Prostate gland (tissue), 2 donors: ENCODE measurements around the gene BCL6.

Experiments used
- POLR2A ChIP-seq: fragments of 450-650 bp; IDR thresholded peaks from one replicate; pipeline ENCODE4 v1.6.1; 2016; ENCODE audit warnings: antibody characterized with exemption, mild to moderate bottlenecking
- POLR2AphosphoS5 ChIP-seq: sonication (generic); formaldehyde crosslinking; IDR thresholded peaks from one replicate; pipeline ENCODE4 v1.6.1; 2017; ENCODE audit warnings: antibody characterized with exemption
- TF ChIP-seq, protein P1 (sequence below), 4 experiments: fragments of 200-600 bp in 2 of 4; fragments of 450-650 bp in 2 of 4; sonication (generic) in 2 of 4; IDR thresholded peaks; 1 replicate in 3 of 4; 2 replicates in 1 of 4; pipeline ENCODE4 v1.5.1; 2016 to 2019; ENCODE audit warnings: antibody characterized with exemption in 4 of 4, mild to moderate bottlenecking in 2 of 4, moderate library complexity in 2 of 4

DNA sequence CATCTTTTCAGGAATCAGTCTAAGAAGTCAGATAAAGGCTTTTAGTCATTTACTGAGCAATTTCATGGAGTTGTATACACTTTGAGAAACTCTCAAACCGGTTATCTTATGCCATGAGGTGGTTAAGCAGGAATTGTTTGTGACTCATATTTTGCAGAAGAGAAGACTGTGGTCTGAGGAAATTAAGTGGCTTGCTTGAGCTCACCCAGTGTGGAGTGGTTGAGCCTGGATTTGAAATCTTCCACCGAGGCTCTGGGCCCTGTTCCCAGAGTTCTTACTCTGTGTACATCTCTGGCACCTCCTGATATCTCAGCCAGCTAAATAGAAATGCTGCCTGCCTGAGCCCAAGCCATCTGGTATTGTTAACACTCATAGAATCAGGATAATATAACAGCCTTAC, 37.8 kb upstream of the BCL6 start:
- TF ChIP-seq POLR2A (no peak), POLR2AphosphoS5 (peak; percentile 29)
- TF ChIP-seq, protein P1, sequence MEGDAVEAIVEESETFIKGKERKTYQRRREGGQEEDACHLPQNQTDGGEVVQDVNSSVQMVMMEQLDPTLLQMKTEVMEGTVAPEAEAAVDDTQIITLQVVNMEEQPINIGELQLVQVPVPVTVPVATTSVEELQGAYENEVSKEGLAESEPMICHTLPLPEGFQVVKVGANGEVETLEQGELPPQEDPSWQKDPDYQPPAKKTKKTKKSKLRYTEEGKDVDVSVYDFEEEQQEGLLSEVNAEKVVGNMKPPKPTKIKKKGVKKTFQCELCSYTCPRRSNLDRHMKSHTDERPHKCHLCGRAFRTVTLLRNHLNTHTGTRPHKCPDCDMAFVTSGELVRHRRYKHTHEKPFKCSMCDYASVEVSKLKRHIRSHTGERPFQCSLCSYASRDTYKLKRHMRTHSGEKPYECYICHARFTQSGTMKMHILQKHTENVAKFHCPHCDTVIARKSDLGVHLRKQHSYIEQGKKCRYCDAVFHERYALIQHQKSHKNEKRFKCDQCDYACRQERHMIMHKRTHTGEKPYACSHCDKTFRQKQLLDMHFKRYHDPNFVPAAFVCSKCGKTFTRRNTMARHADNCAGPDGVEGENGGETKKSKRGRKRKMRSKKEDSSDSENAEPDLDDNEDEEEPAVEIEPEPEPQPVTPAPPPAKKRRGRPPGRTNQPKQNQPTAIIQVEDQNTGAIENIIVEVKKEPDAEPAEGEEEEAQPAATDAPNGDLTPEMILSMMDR (IDR thresholded peaks at IDR 0.05) = no peak
